Coronary artery (tissue), 2 donors: ENCODE data around the gene MCIDAS.

Experiments used
- DNase-seq: peaks from one replicate; pipeline ENCODE4 v3.0.0-alpha.2; 2017; ENCODE audit warnings: low spot score
- H3K27ac ChIP-seq, 2 donors: fragments of 200-600 bp; sonication (generic); one replicate each; pipeline ENCODE4 v1.5.1; 2016 to 2019
- H3K4me3 ChIP-seq: fragments of 200-600 bp; sonication (generic); 2 replicates; pipeline ENCODE4 v1.5.1; 2016; ENCODE audit warnings: mild to moderate bottlenecking, moderate library complexity
- TF ChIP-seq, protein P1 (sequence below): fragments of 200-600 bp; sonication (generic); IDR thresholded peaks from one replicate; pipeline ENCODE4 v1.5.1; 2019; ENCODE audit warnings: antibody characterized with exemption

MCIDAS gene

GRCh38 chr5:55173687-55174230 is 53.4 kb downstream of the MCIDAS start:
- no peak for DNase-seq
- Histone ChIP-seq H3K27ac (no peak overlapping the region), H3K4me3 (peak overlapping the region; percentile 67)
- TF ChIP-seq, protein P1, sequence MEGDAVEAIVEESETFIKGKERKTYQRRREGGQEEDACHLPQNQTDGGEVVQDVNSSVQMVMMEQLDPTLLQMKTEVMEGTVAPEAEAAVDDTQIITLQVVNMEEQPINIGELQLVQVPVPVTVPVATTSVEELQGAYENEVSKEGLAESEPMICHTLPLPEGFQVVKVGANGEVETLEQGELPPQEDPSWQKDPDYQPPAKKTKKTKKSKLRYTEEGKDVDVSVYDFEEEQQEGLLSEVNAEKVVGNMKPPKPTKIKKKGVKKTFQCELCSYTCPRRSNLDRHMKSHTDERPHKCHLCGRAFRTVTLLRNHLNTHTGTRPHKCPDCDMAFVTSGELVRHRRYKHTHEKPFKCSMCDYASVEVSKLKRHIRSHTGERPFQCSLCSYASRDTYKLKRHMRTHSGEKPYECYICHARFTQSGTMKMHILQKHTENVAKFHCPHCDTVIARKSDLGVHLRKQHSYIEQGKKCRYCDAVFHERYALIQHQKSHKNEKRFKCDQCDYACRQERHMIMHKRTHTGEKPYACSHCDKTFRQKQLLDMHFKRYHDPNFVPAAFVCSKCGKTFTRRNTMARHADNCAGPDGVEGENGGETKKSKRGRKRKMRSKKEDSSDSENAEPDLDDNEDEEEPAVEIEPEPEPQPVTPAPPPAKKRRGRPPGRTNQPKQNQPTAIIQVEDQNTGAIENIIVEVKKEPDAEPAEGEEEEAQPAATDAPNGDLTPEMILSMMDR, result no peak

DNA sequence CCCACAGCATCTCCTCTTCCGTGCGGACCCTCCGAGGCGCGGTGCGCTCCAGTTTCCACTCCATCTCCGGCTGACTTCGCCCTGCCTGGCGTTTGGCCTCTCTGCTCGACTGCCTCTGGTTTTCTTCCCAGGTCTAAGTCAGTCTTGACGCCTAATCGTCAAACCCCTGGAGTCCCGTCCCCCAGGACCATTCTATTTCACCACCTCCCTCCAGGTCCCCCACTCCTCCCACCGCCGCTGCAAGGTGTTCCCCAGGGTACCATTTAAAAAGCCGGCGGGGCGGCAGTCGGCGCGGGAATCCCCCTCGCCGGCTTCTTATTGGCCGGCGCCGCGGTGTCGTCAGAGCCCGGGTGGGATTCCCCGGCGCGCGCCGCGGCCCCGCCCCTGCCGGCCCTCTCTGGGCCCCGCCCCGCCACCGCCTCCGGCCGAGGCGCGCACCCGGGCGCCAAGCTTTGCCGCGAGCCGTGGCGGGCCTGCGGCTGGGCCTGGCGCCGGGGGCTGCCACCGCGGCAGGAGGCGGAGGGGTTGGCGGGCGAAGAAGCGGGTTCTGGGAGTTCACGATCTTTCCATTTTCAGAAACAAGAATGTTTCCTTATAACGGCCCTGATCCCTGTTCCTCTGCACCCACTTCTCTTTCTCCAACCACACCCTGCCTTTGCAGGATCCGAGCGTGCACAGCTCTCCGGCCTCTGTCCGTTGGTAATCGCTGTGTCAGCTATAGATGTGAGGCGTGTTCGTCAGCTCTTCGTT is 54.0 kb downstream of the MCIDAS start, which contains the start of gene CDC20B:
CDC20B (minus strand) TSS at position 241 of the 750 bp plus-strand sequence; CDS start at position 64, 177 bp downstream.
- Histone ChIP-seq H3K27ac (no peak within 1 kb of the TSS), H3K4me3 (peak within 1 kb of the TSS; percentile 67)
- DNase-seq, result no peak
- TF ChIP-seq, protein P1, result no peak

DNA sequence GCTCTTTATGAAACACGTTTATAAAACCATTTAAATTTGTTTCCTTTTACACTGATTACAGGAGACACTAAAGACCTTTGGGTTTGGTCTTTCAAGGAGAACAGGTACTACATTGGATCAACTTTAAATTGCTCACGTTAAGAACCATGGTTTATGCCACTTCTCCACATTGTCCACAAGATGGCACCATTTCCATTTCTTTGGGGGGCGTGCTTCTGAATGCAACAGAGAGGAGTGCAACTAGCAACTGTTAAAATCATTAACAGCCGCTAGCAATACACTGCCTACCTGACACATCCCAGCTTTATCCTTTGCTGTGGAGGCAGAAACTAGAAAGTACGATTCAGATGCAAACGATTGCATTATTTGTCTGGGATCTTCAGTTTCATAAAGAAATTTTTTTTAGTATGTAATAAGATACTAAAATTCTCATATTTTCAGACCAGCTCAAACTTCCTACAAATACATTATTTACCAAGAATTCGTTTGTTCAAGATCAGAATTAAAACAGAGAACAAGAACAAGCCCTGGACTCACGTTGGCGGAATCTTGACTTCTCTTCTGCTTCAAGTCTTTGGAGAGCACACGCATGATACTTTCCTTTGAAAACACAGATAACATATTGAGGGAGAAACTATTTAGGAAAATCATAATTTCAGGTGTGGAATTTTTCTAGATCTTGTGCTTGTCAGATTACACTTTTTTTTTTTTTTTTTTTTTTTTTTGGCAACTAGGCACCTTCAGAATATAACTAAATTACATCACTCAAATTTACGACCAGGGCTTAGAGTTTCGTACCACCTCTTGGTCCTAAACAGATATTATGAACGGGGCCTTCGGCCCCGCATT is 54.8 kb downstream of the MCIDAS start:
- DNase-seq, result no peak
- Histone ChIP-seq H3K4me3 (peak overlapping the region; percentile 67), H3K27ac (no peak overlapping the region)
- TF ChIP-seq, protein P1, result peak; percentile 64

GRCh38 chr5:55171471-55171870 is 55.6 kb downstream of the MCIDAS start:
- no peak overlapping the region for H3K27ac ChIP-seq
- H3K4me3 ChIP-seq, result no peak overlapping the region
- TF ChIP-seq, protein P1, result no peak
- no peak for DNase-seq
